ENCODE results near the gene IL2RA. TPM values are rescaled to one million over a fixed set of nuclear protein-coding genes. Genes with fewer than 3 reads are reported as not detected.
"Not testable (repeated sequence)": the region's sequence is repeated elsewhere in the genome, so short reads cannot be mapped to it uniquely, and the experiment has no call there.

The IL2RA gene
- total and polyA plus RNA-seq, 2 donors from 2014 or later: 0.54 to 11.9 TPM

DNA sequence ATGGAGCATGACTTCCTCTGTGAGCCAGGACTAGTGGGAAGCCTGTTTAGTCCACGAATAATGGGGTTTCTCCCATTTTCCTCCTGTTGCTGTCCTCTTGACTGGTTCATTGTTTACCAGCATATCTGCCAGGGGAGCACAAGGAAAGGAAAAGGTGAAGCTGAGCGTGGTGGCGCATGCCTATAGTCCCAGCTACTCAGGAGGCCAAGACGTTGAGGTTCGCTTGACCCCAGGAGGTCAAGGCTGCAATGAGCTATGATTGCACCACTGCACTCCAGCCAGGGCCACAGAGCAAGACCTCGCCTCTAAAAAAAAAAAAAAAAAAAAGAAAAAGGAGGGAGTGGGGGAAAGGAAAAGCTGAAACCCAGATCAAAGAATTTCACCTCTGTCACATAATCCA, 5.8 kb upstream of the IL2RA start:
- Histone ChIP-seq H3K4me1 (ENCODE audit: control insufficient read depth in 2 of 3, insufficient read depth in 2 of 3, low read depth in 1 of 3, low read length in 3 of 3) (peaks cover 0 to 8% (median 4%) of the 10 kb centered on the region in 3 donors), H3K9ac (ENCODE audit: low read length in 3 of 3) (no peak overlapping the region), H3K9me3 (ENCODE audit: control insufficient read depth in 2 of 3, insufficient read depth in 1 of 3, low read length in 3 of 3) (no peaks in the 10 kb centered on the region), H3K27ac (ENCODE audit: low read depth in 2 of 2, low read length in 2 of 2) (no peak overlapping the region), H3K27me3 (ENCODE audit: control insufficient read depth, insufficient read depth, low read length) (no peaks in the 10 kb centered on the region), H3K36me3 (ENCODE audit: control insufficient read depth in 2 of 3, insufficient read depth in 3 of 3, low read length in 3 of 3) (no peaks in the 10 kb centered on the region), H3K4me3 (ENCODE audit: low read length in 3 of 3) (no peak overlapping the region)
- DNase-seq (no peak), FAIRE-seq (no peak)
- intact Hi-C loops (cut with DNase I): no loop called here
- TF ChIP-seq, protein P1, sequence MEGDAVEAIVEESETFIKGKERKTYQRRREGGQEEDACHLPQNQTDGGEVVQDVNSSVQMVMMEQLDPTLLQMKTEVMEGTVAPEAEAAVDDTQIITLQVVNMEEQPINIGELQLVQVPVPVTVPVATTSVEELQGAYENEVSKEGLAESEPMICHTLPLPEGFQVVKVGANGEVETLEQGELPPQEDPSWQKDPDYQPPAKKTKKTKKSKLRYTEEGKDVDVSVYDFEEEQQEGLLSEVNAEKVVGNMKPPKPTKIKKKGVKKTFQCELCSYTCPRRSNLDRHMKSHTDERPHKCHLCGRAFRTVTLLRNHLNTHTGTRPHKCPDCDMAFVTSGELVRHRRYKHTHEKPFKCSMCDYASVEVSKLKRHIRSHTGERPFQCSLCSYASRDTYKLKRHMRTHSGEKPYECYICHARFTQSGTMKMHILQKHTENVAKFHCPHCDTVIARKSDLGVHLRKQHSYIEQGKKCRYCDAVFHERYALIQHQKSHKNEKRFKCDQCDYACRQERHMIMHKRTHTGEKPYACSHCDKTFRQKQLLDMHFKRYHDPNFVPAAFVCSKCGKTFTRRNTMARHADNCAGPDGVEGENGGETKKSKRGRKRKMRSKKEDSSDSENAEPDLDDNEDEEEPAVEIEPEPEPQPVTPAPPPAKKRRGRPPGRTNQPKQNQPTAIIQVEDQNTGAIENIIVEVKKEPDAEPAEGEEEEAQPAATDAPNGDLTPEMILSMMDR (IDR thresholded peaks at IDR 0.05; ENCODE audit: borderline replicate concordance, extremely low read depth, insufficient read depth): no peak

DNA sequence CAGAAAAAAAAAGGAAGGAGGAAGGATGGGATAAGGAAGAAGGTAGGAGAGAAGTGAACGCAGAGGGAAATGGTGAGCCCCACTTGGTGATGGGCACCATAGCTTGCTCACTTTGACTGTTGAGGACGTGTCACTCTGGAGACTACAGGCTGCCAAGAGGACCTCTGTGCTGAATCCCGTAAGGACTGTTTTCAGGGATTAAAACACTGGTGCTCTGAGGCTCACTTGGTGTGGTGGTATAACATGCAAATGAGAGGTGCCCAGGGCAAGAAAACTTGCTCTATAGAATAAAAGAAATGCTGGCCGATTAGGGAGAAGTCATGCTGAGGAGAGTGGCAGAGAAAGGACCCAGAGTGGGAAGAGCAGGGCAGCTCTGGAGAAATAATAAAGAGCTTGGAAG, 5.3 kb upstream of the IL2RA start:
- TF ChIP-seq, protein P1 (IDR thresholded peaks at IDR 0.05; ENCODE audit: borderline replicate concordance, extremely low read depth, insufficient read depth): no peak
- intact Hi-C loops (cut with DNase I): no loop called here
- Histone ChIP-seq H3K27me3 (ENCODE audit: control insufficient read depth, insufficient read depth, low read length) (no peaks in the 10 kb centered on the region), H3K9me3 (ENCODE audit: control insufficient read depth in 2 of 3, insufficient read depth in 1 of 3, low read length in 3 of 3) (no peaks in the 10 kb centered on the region), H3K4me3 (ENCODE audit: low read length in 3 of 3) (no peak overlapping the region), H3K36me3 (ENCODE audit: control insufficient read depth in 2 of 3, insufficient read depth in 3 of 3, low read length in 3 of 3) (no peaks in the 10 kb centered on the region), H3K9ac (ENCODE audit: low read length in 3 of 3) (no peak overlapping the region), H3K27ac (ENCODE audit: low read depth in 2 of 2, low read length in 2 of 2) (no peak overlapping the region), H3K4me1 (ENCODE audit: control insufficient read depth in 2 of 3, insufficient read depth in 2 of 3, low read depth in 1 of 3, low read length in 3 of 3) (peaks cover 0 to 8% (median 4%) of the 10 kb centered on the region in 3 donors)
- DNase-seq: no peak
- FAIRE-seq: no peak

DNA sequence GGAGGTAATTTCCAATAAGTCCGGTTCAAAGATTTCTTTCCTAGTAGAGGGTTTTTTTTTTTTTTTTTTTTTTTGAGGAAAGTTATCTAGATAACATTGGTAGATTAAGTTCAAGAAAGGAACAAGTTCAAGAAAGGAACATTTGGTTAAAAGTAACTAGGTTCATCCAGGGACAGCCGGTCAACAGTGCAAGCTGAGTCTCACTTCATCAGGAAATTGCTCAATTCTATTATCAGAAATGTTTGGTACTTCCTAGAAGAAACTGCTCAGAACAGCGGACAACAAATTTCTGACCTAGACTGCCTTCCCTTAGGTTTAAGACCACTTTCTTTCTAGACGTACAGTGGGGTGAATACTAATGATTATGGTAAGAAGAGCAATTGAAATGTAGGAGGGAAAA, 3.7 kb upstream of the IL2RA start:
- Histone ChIP-seq H3K36me3 (ENCODE audit: control insufficient read depth in 2 of 3, insufficient read depth in 3 of 3, low read length in 3 of 3) (no peaks in the 10 kb centered on the region), H3K27me3 (ENCODE audit: control insufficient read depth, insufficient read depth, low read length) (no peaks in the 10 kb centered on the region), H3K9me3 (ENCODE audit: control insufficient read depth in 2 of 3, insufficient read depth in 1 of 3, low read length in 3 of 3) (no peaks in the 10 kb centered on the region), H3K9ac (ENCODE audit: low read length in 3 of 3) (peak overlapping the region in 1 of 3 donors; percentile 59), H3K27ac (ENCODE audit: low read depth in 2 of 2, low read length in 2 of 2) (peak overlapping the region; percentile 74 to 82), H3K4me1 (ENCODE audit: control insufficient read depth in 2 of 3, insufficient read depth in 2 of 3, low read depth in 1 of 3, low read length in 3 of 3) (peaks cover 0 to 8% (median 4%) of the 10 kb centered on the region in 3 donors), H3K4me3 (ENCODE audit: low read length in 3 of 3) (no peak overlapping the region)
- DNase-seq (no peak), FAIRE-seq (peak; percentile 19)
- TF ChIP-seq, protein P1 (IDR thresholded peaks at IDR 0.05; ENCODE audit: borderline replicate concordance, extremely low read depth, insufficient read depth): no peak
- intact Hi-C loops (cut with DNase I): no loop called here

DNA sequence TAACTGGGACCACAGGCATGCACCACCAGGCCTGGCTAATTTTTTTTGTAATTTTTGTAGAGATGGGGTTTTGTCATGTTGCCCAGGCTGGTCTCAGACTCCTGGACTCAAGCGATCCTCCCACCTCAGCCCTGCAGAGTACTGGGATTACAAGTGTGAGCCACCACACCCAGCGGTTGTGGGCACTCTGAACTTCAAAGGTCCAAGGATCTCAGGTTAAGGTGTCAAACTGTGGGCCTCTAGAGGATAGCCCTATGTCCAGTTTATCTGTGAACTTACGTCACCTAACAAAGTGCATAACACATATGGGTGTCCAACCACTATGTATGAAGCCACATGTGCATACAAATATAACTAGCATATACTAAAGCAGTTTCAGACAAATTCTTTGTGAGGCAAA, 3.2 kb upstream of the IL2RA start:
- TF ChIP-seq, protein P1 (IDR thresholded peaks at IDR 0.05; ENCODE audit: borderline replicate concordance, extremely low read depth, insufficient read depth): no peak
- intact Hi-C loops (cut with DNase I): no loop called here
- Histone ChIP-seq H3K4me1 (ENCODE audit: control insufficient read depth in 2 of 3, insufficient read depth in 2 of 3, low read depth in 1 of 3, low read length in 3 of 3) (peaks cover 0 to 8% (median 4%) of the 10 kb centered on the region in 3 donors), H3K36me3 (ENCODE audit: control insufficient read depth in 2 of 3, insufficient read depth in 3 of 3, low read length in 3 of 3) (no peaks in the 10 kb centered on the region), H3K9me3 (ENCODE audit: control insufficient read depth in 2 of 3, insufficient read depth in 1 of 3, low read length in 3 of 3) (no peaks in the 10 kb centered on the region), H3K4me3 (ENCODE audit: low read length in 3 of 3) (no peak overlapping the region), H3K27ac (ENCODE audit: low read depth in 2 of 2, low read length in 2 of 2) (peak overlapping the region; percentile 34 to 47), H3K9ac (ENCODE audit: low read length in 3 of 3) (no peak overlapping the region), H3K27me3 (ENCODE audit: control insufficient read depth, insufficient read depth, low read length) (no peaks in the 10 kb centered on the region)
- FAIRE-seq (no peak), DNase-seq (no peak)

DNA sequence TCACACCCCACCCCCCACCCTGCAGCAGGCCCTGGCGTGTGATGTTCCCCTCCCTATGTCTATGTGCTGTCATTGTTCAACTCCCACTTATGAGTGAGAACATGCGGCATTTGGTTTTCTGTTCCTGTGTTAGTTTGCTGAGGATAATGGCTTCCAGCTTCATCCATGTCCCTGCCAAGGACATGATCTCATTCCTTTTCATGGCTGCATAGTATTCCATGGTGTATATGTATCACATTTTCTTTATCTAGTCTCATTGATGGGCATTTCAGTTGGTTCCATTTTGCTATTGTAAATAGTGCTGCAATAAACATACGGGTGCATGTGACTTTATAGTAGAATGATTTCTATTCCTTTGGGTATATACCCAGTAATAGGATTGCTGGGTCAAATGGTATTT, 2.6 kb upstream of the IL2RA start:
- intact Hi-C loops (cut with DNase I); DNase-seq; H3K27me3 ChIP-seq (ENCODE audit: control insufficient read depth, insufficient read depth, low read length); H3K27ac ChIP-seq (ENCODE audit: low read depth in 2 of 2, low read length in 2 of 2); FAIRE-seq; H3K4me3 ChIP-seq (ENCODE audit: low read length in 3 of 3); H3K9me3 ChIP-seq (ENCODE audit: control insufficient read depth in 2 of 3, insufficient read depth in 1 of 3, low read length in 3 of 3); H3K9ac ChIP-seq (ENCODE audit: low read length in 3 of 3); H3K4me1 ChIP-seq (ENCODE audit: control insufficient read depth in 2 of 3, insufficient read depth in 2 of 3, low read depth in 1 of 3, low read length in 3 of 3); H3K36me3 ChIP-seq (ENCODE audit: control insufficient read depth in 2 of 3, insufficient read depth in 3 of 3, low read length in 3 of 3): not testable (repeated sequence)

All from kidney (tissue), 14 donors.